ENCODE data around the gene ARHGAP42.

- TF ChIP-seq POLR2A (IDR thresholded peaks at IDR 0.05) (no peak), POLR2AphosphoS5 (IDR thresholded peaks at IDR 0.05) (no peak)
Observed at GRCh38 chr11:100905684-100906083, 218.6 kb downstream of the ARHGAP42 start.

All from spleen (tissue), 3 donors.